HG03196 (cell line): Measurements from ENCODE around the gene LRRK1.

Source experiments
- ATAC-seq: cut with Tn5 transposase; IDR thresholded peaks from one replicate; pipeline ENCODE4 v1.9.1; 2021; ENCODE audit not compliant: unreplicated experiment

Gene LRRK1

GRCh38 chr15:101107625-101108460 is 188.7 kb downstream of the LRRK1 start:
- no peak for ATAC-seq

- no peak for ATAC-seq
Measured at GRCh38 chr15:101108461-101108775, 189.3 kb downstream of the LRRK1 start.

- no peak for ATAC-seq
Measured at GRCh38 chr15:101108791-101109190, 189.6 kb downstream of the LRRK1 start.

- no peak for ATAC-seq
Measured at GRCh38 chr15:101110681-101111569, 191.8 kb downstream of the LRRK1 start.

GRCh38 chr15:101111570-101112262 is 192.6 kb downstream of the LRRK1 start:
- ATAC-seq: no peak

- no peak for ATAC-seq
Measured at GRCh38 chr15:101112336-101113113, 193.4 kb downstream of the LRRK1 start.

- ATAC-seq: no peak
Measured at GRCh38 chr15:101113114-101114005, 194.2 kb downstream of the LRRK1 start.

- no peak for ATAC-seq
Measured at GRCh38 chr15:101114166-101114565, 195.0 kb downstream of the LRRK1 start.

GRCh38 chr15:101114610-101115009 is 195.5 kb downstream of the LRRK1 start:
- ATAC-seq: no peak

GRCh38 chr15:101115393-101115785 is 196.2 kb downstream of the LRRK1 start:
- no peak for ATAC-seq

GRCh38 chr15:101115786-101116680 is 196.9 kb downstream of the LRRK1 start:
- no peak for ATAC-seq

GRCh38 chr15:101116681-101116976 is 197.5 kb downstream of the LRRK1 start:
- no peak for ATAC-seq

GRCh38 chr15:101118116-101118515 is 199.0 kb downstream of the LRRK1 start:
- ATAC-seq: no peak

- no peak for ATAC-seq
Measured at GRCh38 chr15:101118615-101119014, 199.5 kb downstream of the LRRK1 start.

GRCh38 chr15:101119181-101119580 is 200.0 kb downstream of the LRRK1 start:
- ATAC-seq: no peak
